ENCODE data around the gene EVI2B.

DNA sequence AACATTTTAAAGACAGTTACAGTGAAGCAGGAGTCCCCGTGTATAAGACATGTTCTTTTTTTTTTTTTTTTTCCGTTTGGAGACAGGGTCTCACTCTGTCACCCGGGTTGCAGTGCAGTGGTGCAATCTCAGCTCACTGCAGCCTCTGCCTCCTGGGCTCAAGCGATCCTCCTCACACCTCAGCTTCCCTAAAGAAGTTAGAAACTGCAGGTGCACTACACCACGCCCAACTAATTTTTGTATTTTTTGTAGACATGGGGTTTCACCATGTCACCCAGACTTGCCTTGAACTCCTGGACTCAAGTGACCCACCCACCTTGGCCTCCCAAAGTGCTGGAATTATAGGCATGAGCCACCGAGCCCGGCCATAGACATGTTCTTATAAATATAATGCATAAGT lies 3.0 kb downstream of the EVI2B start:
- TF ChIP-seq, protein P1, sequence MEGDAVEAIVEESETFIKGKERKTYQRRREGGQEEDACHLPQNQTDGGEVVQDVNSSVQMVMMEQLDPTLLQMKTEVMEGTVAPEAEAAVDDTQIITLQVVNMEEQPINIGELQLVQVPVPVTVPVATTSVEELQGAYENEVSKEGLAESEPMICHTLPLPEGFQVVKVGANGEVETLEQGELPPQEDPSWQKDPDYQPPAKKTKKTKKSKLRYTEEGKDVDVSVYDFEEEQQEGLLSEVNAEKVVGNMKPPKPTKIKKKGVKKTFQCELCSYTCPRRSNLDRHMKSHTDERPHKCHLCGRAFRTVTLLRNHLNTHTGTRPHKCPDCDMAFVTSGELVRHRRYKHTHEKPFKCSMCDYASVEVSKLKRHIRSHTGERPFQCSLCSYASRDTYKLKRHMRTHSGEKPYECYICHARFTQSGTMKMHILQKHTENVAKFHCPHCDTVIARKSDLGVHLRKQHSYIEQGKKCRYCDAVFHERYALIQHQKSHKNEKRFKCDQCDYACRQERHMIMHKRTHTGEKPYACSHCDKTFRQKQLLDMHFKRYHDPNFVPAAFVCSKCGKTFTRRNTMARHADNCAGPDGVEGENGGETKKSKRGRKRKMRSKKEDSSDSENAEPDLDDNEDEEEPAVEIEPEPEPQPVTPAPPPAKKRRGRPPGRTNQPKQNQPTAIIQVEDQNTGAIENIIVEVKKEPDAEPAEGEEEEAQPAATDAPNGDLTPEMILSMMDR (IDR thresholded peaks at IDR 0.05; ENCODE audit: insufficient read depth, low read length, poor library complexity, severe bottlenecking): no peak
- no peak for TF ChIP-seq EZH2phosphoT487 (conservative IDR thresholded peaks at IDR 0.05; ENCODE audit: low read length)

Measured in SU-DHL-6 (cell line).